Karpas-422 (cell line): Measurements from ENCODE around the gene ACP1. TPM values are rescaled to one million over a fixed set of nuclear protein-coding genes. Genes with fewer than 3 reads are reported as not detected.
"Not testable (repeated sequence)": the region's sequence is repeated elsewhere in the genome, so short reads cannot be mapped to it uniquely, and the experiment has no call there.

ENCODE experiments used
- DNase-seq: peaks from one replicate; pipeline ENCODE4 v3.0.0-alpha.2; 2015
- H2AFZ ChIP-seq: fragments of 200-600 bp; sonication (generic); 2 replicates; pipeline ENCODE4 v1.6.1; 2014; ENCODE audit warnings: antibody characterized with exemption, low read length, mixed read lengths
- H3K27ac ChIP-seq: fragments of 200-600 bp; sonication (generic); 2 replicates; pipeline ENCODE4 v1.5.1; 2014; ENCODE audit warnings: mild to moderate bottlenecking, low read length, moderate library complexity
- H3K27me3 ChIP-seq: fragments of 200-600 bp; sonication (generic); 2 replicates; pipeline ENCODE4 v1.6.1; 2014; ENCODE audit warnings: low read length, mixed read lengths
- H3K36me3 ChIP-seq: fragments of 200-600 bp; sonication (generic); 2 replicates; pipeline ENCODE4 v1.6.1; 2014; ENCODE audit warnings: low read length, mixed read lengths; ENCODE audit not compliant: insufficient read depth
- H3K4me1 ChIP-seq: fragments of 200-600 bp; sonication (generic); 2 replicates; pipeline ENCODE4 v1.6.1; 2014; ENCODE audit warnings: mild to moderate bottlenecking, low read length, mixed read lengths
- H3K4me2 ChIP-seq: fragments of 200-600 bp; sonication (generic); 2 replicates; pipeline ENCODE4 v1.6.1; 2014; ENCODE audit warnings: low read length, low read depth, mild to moderate bottlenecking; ENCODE audit not compliant: poor library complexity, severe bottlenecking
- H3K4me3 ChIP-seq: fragments of 200-600 bp; sonication (generic); 2 replicates; pipeline ENCODE4 v1.5.1; 2014; ENCODE audit warnings: mild to moderate bottlenecking, antibody characterized with exemption, low read length, mixed read lengths
- H3K79me2 ChIP-seq: fragments of 200-600 bp; sonication (generic); 2 replicates; pipeline ENCODE4 v1.6.1; 2014; ENCODE audit warnings: mild to moderate bottlenecking, low read length, mixed read lengths
- H3K9ac ChIP-seq: fragments of 200-600 bp; sonication (generic); 2 replicates; pipeline ENCODE4 v1.6.0; 2014; ENCODE audit warnings: low read length
- H3K9me2 ChIP-seq: fragments of 200-600 bp; sonication (generic), shearing (Covaris generic); replicated peaks from 2 replicates; pipeline ENCODE4 v1.6.0; 2014; ENCODE audit warnings: mild to moderate bottlenecking, low read length, moderate library complexity; ENCODE audit not compliant: insufficient read depth
- H3K9me3 ChIP-seq: fragments of 300-700, 200-600 bp; sonication (generic); 2 replicates; pipeline ENCODE4 v1.6.1; 2014; ENCODE audit warnings: low read length, mixed read lengths
- H4K20me1 ChIP-seq: fragments of 200-600 bp; sonication (generic); 2 replicates; pipeline ENCODE4 v1.6.1; 2014; ENCODE audit warnings: mild to moderate bottlenecking, antibody characterized with exemption, low read length, low read depth; ENCODE audit not compliant: insufficient read depth
- total RNA-seq: library from RNA; depleted of rRNA; stranded (reverse); fragments of >200 nt; shearing (Covaris generic); gene quantifications from 2 replicates; pipeline ENCODE4 v1.2.3, GENCODE V29; 2014; ENCODE audit warnings: low replicate concordance

Gene ACP1
- total RNA-seq, 1 experiment from 2014 or later, result 185 TPM

GRCh38 chr2:313991-314390, 49.2 kb downstream of the ACP1 start:
- Histone ChIP-seq H3K9ac (no peak overlapping the region), H3K9me2 (no peaks in the 10 kb centered on the region), H3K4me1 (peaks cover 34% of the 10 kb centered on the region), H3K36me3 (no peaks in the 10 kb centered on the region), H3K4me2 (no peak overlapping the region), H3K79me2 (no peaks in the 10 kb centered on the region), H3K27ac (no peak overlapping the region), H3K4me3 (no peak overlapping the region), H4K20me1 (no peaks in the 10 kb centered on the region), H3K27me3 (no peaks in the 10 kb centered on the region), H3K9me3 (no peaks in the 10 kb centered on the region), H2AFZ (no peak overlapping the region)
- DNase-seq, result no peak

- H3K9me3 ChIP-seq, result no peaks in the 10 kb centered on the region
- H3K36me3 ChIP-seq, result no peaks in the 10 kb centered on the region
- no peaks in the 10 kb centered on the region for H3K27me3 ChIP-seq
- no peaks in the 10 kb centered on the region for H4K20me1 ChIP-seq
- H3K9me2 ChIP-seq, result no peaks in the 10 kb centered on the region
- no peak overlapping the region for H2AFZ ChIP-seq
- H3K27ac ChIP-seq, result no peak overlapping the region
- no peak overlapping the region for H3K4me3 ChIP-seq
- H3K4me1 ChIP-seq, result peaks cover 26% of the 10 kb centered on the region
- no peak overlapping the region for H3K4me2 ChIP-seq
- no peaks in the 10 kb centered on the region for H3K79me2 ChIP-seq
- DNase-seq, result no peak
- no peak overlapping the region for H3K9ac ChIP-seq
These were observed 50.0 kb downstream of the ACP1 start for GRCh38 chr2:314561-315336.

- not testable (repeated sequence) for H3K4me2 ChIP-seq, DNase-seq, H3K27ac ChIP-seq, H3K4me3 ChIP-seq, H3K9ac ChIP-seq, H2AFZ ChIP-seq, H3K36me3 ChIP-seq, H3K9me2 ChIP-seq, H3K9me3 ChIP-seq, H3K27me3 ChIP-seq, H3K79me2 ChIP-seq, H4K20me1 ChIP-seq
- peaks cover 14% of the 10 kb centered on the region for H3K4me1 ChIP-seq
These were observed 51.2 kb downstream of the ACP1 start for GRCh38 chr2:315925-316324.

GRCh38 chr2:316381-316780, 51.6 kb downstream of the ACP1 start:
- no peaks in the 10 kb centered on the region for H3K27me3 ChIP-seq

GRCh38 chr2:317501-318424, 53.0 kb downstream of the ACP1 start:
- Histone ChIP-seq H3K9me2 (no peaks in the 10 kb centered on the region), H3K27me3 (no peaks in the 10 kb centered on the region), H4K20me1 (no peaks in the 10 kb centered on the region), H2AFZ (no peak overlapping the region), H3K9ac (no peak overlapping the region), H3K4me2 (no peak overlapping the region), H3K9me3 (no peaks in the 10 kb centered on the region), H3K79me2 (no peaks in the 10 kb centered on the region), H3K36me3 (no peaks in the 10 kb centered on the region), H3K27ac (no peak overlapping the region), H3K4me3 (no peak overlapping the region), H3K4me1 (peaks cover 11% of the 10 kb centered on the region)
- DNase-seq, result no peak

More at GRCh38 chr2:316381-316780, 51.6 kb downstream of the ACP1 start:
- no peaks in the 10 kb centered on the region for H3K9me2 ChIP-seq
- H4K20me1 ChIP-seq, result no peaks in the 10 kb centered on the region
- no peaks in the 10 kb centered on the region for H3K79me2 ChIP-seq
- H3K4me2 ChIP-seq, result no peak overlapping the region
- no peak overlapping the region for H3K9ac ChIP-seq
- no peak overlapping the region for H3K27ac ChIP-seq
- no peaks in the 10 kb centered on the region for H3K36me3 ChIP-seq
- no peak overlapping the region for H2AFZ ChIP-seq
- no peak overlapping the region for H3K4me3 ChIP-seq
- DNase-seq, result no peak
- no peaks in the 10 kb centered on the region for H3K9me3 ChIP-seq
- peaks cover 11% of the 10 kb centered on the region for H3K4me1 ChIP-seq

GRCh38 chr2:319059-319600, 54.4 kb downstream of the ACP1 start:
- Histone ChIP-seq H3K9me2 (no peaks in the 10 kb centered on the region), H2AFZ (no peak overlapping the region), H3K27me3 (no peaks in the 10 kb centered on the region), H3K9ac (no peak overlapping the region), H3K9me3 (no peaks in the 10 kb centered on the region), H3K27ac (no peak overlapping the region), H3K4me2 (no peak overlapping the region), H3K4me3 (no peak overlapping the region), H3K36me3 (no peaks in the 10 kb centered on the region), H3K79me2 (no peaks in the 10 kb centered on the region), H4K20me1 (no peaks in the 10 kb centered on the region), H3K4me1 (no peaks in the 10 kb centered on the region)
- DNase-seq, result no peak

- Histone ChIP-seq H3K4me1 (no peaks in the 10 kb centered on the region), H3K9ac (no peak overlapping the region), H3K27me3 (no peaks in the 10 kb centered on the region), H3K4me2 (no peak overlapping the region), H2AFZ (no peak overlapping the region), H3K9me2 (no peaks in the 10 kb centered on the region), H4K20me1 (no peaks in the 10 kb centered on the region), H3K36me3 (no peaks in the 10 kb centered on the region), H3K4me3 (no peak overlapping the region), H3K9me3 (no peaks in the 10 kb centered on the region), H3K27ac (no peak overlapping the region), H3K79me2 (no peaks in the 10 kb centered on the region)
- DNase-seq, result no peak
These were observed 55.8 kb downstream of the ACP1 start for GRCh38 chr2:320561-320960.

GRCh38 chr2:322326-322725, 57.6 kb downstream of the ACP1 start:
- Histone ChIP-seq H3K79me2 (no peaks in the 10 kb centered on the region), H3K27me3 (no peaks in the 10 kb centered on the region), H3K9me3 (no peaks in the 10 kb centered on the region), H3K4me2 (no peak overlapping the region), H3K27ac (no peak overlapping the region), H3K36me3 (no peaks in the 10 kb centered on the region), H3K4me3 (no peak overlapping the region), H3K9me2 (no peaks in the 10 kb centered on the region), H2AFZ (no peak overlapping the region), H4K20me1 (no peaks in the 10 kb centered on the region), H3K4me1 (no peaks in the 10 kb centered on the region), H3K9ac (no peak overlapping the region)
- DNase-seq, result no peak
